ENCODE measurements around the gene ROR2.
"Not testable (repeated sequence)": the region's sequence is repeated elsewhere in the genome, so short reads cannot be mapped to it uniquely, and the experiment has no call there.

The ROR2 gene

DNA sequence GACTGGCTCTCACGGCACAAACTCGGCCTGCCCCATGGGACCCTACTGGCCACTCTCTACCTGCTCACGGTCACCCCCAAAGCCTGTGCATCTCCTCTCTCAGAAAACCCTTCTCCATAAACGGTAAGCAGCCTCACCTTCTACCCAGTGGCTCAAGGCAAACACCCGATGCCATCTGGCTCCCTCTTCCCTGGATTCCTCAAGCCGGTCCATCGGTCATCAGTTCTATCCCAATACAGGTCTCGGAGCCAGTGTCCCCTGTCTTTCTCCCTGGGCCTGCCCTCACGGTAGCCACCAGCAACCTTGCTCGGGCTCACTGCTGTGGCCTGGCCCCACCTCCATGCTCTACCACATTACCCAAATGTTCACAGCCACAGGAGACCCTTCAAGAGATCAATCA is 134.1 kb downstream of the ROR2 start:
- no peak for DNase-seq

DNA sequence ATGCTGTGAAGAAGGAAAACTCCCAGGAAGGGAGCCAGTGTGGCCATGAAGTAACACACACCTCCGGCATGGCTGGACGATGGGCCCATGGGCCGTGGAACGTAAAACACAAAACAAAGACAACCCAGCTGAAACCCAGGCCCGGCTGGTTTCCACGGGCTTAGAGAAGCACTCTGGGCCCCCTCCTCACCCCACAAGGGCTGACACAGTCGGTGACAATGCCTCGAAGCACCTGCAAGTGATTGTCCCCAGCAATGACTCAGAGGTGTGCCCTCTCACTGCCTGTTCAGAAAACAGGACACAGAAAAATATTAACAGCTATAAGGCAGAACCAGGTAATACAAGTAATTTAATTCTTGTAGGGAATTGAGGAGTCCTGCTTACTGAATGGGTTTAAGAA is 135.3 kb downstream of the ROR2 start:
- DNase-seq, result no peak

DNA sequence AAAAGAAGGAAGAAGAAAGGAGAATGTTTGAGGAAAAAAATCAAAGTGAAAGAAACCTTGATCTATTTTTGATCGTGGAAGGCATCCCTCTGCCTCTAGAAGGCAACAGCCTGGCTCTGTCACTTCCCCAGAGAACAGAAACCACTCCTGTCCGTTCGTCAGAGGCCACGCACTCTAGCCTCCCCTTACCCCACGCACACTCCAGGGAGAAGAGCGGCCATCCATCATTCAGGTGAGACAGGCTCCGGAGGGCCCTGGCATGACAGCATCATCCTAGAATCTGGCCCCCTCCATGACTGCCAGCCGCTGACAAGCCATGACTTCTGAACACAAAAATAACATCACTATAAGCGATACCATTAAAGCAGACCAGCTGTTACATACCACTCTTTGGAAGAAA is 135.8 kb downstream of the ROR2 start:
- no peak for DNase-seq

DNA sequence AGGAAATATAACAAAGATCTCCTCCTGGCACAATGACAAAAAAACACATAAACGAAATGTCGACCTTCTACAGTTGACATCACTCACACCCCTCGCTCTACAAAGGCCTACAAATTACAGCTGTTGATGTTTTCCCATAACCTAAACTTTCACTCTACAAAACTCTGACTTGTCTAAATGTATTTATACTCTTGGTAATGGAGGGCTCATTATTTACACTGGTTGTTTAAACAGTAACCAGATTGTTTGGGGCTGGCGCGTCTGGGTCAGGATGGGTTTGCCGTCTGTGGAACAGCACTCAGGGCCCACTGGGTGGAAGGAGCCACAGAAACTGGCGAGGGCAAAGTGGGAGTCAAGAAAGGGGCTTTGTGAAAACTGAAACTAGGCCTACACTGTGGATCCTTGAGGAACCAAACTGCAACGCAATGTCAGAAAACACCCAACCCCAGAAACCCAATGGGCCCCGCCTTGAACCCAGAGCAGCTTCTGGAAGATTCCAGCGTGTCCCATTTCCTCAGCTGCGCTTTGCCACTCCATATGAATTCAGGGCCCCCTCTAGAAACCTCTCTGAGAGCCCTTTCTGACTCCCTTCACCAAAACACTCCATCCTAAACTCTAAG is 136.7 kb downstream of the ROR2 start:
- DNase-seq, result no peak

DNA sequence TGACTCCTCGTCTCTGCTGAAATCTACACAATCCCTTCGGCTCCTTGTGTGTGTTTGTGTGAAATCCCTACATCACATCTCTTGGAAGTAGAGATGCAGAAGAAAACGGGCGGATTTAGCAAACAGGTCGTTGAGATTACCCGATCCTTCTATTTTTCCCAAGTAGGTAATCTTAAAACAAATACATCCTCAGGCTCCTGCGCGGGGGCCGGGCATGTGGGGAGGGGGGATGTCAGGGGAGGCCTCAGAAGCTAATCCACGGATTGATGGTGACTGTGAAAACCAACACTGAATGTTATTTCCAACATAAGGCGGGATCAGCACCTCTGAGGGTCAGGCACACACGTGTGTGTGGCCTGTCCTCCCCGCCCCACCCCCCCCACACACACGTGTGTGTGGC is 137.8 kb downstream of the ROR2 start:
- DNase-seq, result no peak

DNA sequence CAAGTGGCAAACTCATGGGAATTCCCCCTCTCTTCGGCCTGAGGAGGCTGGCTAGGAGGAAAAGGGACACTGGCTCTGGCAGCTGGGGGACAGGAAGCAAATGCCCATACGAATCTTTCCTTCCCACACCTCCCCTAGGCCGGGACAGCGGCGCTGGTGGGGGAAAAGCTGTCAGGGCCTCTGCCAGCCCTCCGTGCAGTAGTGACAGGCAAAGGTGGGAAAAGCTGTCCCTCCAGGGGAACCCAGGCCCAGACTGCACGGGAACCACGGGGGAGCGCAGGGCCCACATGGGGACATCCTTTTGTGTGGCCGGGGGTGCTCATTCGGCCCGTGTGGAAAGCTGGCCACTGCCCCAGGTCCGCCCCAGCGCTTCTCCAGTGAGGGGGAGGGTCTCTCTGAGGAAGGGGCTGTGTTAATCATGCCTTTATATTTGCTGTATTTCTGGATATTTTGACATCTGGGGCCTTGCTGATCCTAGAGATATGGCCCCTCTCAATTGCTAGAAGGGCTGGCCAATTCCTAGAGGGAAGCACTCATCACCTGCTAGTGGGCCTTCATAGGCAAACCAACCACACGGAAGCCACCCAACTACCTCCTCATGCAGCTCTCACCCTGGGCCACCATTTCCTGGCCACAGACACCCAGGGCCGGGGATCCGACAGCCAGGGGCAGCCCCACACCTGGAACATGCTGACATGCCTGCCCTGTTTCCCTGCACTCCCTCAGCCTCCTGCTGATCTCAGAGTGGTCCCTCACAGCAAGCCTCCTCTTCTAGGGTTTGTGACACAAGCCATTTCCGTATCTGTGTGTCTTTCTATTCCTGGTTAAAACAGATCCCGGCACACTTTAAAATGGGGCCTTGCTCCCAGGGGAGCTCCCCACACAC is 138.8 kb downstream of the ROR2 start:
- DNase-seq, result no peak

DNA sequence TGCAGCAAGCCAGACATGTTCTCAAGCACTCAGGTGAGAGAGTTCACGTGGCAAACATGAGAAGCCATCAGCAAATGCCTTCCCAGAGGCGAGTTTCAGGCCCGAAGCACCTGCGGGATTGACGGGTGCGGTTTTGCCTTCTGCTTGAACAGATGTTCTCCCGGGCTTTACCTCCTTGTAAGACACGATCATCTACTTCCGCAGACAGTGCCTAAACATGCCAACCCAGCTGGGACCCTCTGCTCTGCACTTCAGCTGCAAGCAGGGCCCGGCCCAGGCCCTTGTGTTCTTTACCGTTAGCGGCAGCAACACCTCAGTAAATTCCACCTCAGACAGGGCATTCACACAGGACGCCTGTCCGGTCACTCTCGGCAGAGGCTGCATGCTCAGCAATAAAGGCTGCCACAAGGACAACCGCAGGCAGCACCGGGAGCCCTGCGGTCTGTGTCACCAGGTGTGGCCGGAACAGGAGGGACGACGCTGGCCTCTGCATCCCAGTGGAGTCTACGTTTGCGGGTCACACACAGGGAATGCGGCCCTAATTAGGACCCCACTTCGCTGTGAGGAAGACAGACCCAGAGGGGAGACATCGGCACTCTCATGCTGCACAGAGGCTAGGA is 139.6 kb downstream of the ROR2 start:
- DNase-seq, result no peak

DNA sequence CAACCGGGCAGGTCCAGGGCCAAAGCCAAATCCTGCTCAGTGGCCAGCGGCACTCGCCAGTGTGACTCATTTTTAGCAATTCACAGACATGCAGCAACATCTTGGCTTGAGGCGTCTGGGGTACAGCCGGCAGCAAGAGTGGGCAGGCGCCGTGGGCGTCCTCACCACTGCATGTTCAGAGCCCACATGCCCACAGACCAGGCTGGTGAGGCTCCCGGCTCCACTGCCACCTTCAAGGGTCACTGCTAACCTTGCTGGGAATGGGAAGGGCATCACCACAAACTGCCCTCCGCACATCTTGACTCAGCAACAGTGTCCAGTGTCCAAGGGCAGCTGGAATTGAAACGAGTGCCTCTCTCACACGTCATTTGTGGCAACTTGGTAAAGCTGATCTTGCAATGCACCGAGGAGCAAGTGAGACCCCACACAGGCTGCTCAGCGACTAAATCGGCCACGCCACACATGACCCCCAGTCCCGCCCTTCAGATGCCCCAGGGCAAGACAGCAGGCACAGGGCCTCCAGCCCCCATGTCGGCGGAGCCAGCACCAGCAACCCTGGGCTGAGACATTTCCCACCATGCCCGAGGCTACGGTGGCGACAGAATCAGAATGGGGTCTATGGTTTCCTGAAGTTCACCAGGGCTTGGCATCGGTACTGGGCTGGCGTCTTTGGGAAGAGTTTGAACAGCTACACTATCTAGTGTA is 140.3 kb downstream of the ROR2 start:
- DNase-seq, result no peak

DNA sequence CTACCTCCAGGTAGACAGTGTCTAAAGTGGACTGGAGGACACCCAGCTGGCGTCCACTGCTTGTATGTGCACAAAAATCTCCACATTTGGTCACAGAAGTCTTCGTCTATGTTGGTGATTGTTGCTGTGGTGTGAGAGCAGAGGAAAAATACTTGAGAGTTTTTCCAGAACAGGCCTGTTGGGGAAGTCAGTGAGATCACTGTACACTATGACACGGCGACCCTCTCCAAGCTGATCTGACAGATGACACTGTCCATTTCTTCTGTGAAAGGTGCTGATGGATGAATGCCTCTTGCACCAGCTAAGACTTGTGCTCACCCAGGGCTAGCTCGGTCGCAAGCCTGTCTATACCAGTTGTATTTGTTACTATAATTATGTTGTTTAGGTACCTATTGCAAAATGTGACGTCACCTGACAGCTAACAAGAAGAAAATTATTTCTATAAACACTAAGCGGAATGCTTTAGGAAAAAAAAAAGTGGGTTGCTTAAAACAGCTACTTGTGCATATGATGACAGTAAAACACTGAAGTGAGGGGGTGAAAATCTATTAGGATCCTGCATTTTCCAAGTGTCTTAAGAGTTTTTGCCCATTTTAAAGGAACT is 142.3 kb downstream of the ROR2 start:
- DNase-seq, result no peak

DNA sequence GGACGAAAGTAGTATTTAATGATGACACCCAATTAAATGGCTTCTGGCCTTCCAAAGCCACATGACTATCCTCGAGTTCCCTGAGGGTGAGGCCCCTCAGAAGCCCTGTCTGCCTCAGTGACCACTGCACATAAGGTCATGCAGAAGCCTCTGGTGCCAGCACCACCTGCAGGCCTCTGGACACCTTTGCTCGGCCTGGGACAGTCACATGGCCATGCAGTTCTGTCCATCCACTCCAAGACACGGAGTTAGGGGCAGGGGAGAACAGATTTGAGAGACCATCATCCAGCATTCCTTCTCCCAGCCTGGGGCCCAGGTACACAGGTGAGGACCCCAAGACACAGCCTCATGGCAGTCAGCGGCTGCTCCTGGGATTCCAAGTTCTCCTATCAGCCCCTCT is 145.0 kb downstream of the ROR2 start:
- no peak for DNase-seq

DNA sequence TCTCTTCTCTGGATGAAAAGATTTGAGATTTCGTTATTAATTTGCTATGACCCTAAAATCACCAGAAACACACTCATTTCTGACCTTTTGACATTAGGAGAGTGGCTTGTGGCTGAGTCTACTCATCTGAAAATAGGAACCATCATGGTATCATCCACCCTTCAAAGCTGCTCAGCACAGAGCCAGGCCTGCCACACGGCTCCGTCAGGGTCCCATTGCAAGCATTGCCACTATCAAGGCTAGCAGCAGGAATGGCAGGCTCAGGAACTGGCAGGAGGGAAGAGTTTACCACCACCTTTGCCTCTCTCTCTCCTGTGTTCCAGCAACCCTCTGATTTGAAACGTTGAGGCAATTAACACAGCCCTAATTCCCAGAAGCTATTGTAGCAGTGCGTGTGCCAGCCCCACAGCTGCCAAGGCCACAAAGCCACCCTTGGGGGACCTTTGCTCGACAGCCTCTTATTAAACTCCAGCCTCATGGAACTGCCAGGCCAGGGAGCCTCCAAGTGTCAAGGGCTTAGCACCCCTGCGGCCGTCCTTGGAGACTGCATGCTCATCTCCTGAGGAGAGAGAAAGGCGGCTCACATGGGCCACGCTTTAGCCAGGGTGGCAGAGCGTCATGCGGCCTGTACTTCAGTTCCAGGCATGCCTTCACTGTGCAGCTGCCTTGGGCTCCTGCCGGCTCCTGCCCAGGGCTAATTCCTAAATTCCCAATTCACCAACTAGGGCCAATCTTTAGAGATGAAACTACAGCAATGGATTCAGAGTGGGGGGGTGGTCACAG is 145.9 kb downstream of the ROR2 start:
- no peak for DNase-seq

DNA sequence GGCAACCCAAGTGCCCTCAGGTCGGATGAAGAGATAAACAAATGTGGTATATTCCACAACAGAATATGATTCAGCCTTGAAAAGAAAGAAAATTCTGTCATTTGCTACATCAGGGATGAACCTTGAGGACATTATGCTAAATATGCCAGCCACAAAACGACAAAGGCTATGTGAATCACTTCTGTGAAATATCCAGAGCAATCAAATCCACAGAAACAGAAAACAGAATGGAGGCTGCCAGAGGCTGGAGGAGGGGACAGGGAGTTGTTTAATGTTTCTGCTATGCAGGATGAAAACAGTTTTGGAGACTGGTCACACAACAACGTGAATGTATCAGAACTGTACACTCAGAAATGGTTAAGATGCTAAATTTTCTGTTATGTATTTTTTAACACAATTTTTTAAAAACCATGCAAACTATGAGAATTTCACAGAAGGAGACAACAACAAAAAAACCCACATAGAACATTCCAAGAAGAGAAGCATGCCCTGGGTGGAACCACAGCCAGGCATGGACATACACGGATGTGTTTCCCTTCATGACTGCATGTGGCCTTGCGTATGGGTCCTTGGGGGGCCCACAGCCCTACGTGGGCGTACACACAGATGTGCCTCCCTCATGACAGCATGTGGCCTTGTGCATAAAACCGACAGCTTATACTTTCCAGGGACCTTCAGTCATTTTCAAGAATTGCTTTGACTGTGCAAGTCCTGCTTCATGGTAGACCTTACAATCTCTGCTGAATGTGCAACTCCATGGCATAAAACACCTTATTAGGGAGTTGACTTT is 146.7 kb downstream of the ROR2 start:
- no peak for DNase-seq

DNA sequence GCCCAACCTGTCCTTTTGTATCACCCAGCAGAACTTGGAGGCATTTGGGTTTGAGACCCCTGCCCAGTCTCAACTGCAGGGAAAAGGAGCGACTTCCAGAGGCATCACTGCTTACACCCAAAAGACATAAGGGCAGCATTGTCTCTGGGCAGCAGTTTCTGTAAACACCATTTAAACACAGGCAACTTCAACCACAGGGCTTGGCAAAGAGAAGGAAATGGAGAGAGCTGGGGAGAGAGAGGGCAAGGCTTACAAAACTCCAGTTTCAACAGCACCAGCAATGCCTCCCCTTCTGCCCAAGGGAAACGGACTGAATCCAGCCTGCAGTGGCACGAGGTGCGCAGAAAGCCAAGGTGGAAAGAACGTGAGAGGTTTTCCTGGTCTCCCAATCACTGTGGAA is 147.6 kb downstream of the ROR2 start:
- no peak for DNase-seq

DNA sequence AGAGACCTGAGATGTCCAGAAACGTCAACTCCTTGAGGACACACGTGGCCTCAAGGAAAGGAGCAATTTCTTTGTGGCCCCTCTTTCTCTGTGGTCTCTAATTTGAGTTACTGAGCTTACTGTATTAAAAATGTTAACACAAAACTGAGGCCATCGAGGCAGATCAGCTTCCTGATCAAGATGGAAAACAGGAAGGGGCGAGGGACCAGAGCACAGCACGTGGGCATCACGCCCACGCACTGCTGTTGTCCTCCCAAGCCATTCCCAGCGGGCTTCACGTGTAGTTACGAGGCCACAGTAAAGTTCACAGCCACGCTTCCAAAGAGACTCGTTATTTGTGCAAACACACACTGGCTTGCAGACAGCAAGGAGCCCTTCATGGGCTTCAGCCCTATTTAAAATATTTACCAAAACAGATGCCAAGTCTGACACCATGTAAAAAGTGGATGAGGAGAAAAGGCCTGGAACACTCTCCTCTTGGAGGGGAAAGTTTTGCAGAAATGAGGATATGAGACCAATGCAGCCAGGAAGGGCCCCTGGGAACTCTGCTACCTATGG is 149.5 kb downstream of the ROR2 start:
- DNase-seq, result no peak

DNA sequence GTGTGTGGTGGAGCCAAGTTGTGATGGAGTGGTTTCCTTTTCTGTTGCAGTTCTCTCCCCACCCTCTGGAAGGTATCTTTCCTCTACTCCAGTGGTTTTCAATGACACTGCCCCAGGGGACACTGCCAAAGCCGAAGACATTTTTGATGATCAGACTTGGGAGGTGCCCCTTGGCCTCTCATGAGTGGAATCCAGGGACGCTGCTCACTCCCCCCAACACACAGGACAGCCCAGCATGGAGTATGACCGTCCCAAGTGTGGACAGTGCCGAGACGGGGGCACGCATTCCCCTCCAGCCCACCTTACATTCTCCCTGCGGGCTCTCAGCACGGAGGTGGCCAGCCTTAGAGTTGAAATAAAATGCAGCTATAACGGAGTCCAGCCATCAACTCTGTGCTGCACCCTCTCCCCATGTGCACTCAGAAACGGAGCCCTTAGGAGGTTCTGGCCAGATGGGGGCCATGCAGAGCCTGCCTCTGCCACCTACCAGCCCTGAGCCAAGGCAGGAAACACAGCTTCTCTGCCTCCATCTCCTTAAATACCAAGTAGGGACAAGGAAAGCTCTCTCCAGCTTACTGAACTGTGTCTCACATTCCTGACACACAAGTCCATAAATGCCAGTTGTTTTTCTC is 150.8 kb downstream of the ROR2 start:
- DNase-seq, result no peak

DNA sequence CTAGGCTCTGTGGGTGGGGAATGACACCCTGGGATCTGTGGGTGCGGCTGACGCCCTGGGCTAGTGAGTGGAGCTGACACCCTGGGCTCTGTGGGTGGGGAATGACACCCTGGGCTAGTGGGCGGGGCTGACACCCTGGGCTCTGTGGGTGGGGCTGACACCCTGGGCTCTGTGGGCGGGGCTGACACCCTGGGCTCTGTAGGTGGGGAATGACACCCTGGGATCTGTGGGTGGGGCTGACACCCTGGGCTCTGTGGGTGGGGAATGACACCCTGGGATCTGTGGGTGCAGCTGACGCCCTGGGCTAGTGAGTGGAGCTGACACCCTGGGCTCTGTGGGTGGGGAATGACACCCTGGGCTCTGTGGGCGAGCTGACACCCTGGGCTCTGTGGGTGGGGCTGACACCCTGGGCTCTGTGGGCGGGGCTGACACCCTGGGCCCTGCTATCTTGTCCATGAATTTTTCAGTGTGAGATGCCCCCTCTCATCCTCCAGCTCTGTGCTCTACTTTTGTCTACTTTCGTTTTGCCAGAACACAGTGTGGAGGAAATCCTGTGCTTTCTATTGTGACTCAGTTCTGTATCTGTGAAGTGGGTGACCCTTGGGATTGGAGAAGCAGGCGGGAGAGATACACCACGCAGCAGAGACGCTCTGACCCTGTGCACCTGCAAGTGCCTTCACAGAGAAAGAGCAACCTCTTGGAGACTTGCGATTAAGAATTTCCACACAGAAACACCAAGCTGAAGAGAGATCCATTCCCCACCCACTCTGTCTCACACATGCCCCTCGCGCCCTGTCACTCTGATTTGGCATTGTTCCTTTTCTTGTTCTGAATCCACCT is 151.5 kb downstream of the ROR2 start:
- not testable (repeated sequence) for DNase-seq

DNA sequence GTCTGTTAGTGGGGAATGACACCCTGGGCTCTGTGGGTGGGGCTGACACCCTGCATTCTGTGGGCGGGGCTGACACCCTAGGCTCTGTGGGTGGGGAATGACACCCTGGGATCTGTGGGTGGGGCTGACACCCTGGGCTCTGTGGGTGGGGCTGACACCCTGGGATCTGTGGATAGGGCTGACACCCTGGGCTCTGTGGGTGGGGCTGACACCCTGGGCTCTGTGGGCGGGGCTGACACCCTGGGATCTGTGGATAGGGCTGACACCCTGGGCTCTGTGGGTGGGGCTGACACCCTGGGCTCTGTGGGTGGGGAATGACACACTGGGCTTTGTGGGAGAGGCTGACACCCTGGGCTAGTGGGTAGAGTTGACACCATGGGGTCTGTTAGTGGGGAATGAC is 152.5 kb downstream of the ROR2 start:
- not testable (repeated sequence) for DNase-seq

DNA sequence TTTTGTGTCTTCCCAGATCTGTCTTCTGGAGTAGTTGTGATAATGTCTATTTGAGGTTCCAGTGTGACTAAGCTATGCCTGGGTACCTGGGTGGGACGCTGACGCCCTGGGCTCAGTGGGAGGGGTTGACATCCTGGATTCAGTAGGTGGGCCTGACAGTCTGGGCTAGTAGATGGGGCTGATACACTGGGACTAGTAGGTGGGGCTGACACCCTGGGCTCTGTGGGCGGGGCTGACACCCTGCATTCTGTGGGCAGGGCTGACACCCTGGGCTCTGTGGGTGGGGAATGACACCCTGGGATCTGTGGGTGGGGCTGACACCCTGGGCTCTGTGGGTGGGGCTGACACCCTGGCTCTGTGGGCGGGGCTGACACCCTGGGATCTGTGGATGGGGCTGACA is 153.5 kb downstream of the ROR2 start:
- not testable (repeated sequence) for DNase-seq

DNA sequence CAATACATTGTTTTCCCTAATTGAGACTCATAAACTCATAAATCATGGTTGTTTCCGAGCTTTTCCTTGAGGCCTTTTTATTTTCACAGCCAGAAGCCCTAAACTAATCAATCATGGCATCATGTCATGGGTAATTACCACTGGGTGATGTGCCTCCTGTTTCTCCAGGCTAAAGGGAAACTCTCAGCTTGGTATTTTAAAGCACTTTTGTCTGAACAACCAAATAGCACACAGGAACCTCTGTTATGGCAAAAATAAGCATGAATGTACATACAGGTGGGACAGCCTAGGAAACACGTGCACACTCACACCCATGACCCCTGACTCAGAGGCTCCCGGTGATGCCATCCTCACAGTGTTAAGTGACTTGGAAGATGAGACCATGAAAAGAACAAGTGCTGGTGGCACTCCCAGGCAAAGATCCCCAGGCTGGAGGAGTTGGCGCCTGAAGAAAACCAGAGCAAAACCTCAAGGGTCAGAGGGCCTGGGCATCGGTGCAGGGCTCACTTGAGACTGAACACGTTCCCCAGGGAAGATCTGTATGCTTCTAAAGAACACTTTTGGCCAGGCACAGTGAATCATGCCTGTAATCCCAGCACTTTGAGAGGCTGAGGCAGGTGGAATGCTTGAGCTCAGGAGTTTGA is 154.3 kb downstream of the ROR2 start:
- no peak for DNase-seq
